ENCODE results near the gene ITGB2.

DNA sequence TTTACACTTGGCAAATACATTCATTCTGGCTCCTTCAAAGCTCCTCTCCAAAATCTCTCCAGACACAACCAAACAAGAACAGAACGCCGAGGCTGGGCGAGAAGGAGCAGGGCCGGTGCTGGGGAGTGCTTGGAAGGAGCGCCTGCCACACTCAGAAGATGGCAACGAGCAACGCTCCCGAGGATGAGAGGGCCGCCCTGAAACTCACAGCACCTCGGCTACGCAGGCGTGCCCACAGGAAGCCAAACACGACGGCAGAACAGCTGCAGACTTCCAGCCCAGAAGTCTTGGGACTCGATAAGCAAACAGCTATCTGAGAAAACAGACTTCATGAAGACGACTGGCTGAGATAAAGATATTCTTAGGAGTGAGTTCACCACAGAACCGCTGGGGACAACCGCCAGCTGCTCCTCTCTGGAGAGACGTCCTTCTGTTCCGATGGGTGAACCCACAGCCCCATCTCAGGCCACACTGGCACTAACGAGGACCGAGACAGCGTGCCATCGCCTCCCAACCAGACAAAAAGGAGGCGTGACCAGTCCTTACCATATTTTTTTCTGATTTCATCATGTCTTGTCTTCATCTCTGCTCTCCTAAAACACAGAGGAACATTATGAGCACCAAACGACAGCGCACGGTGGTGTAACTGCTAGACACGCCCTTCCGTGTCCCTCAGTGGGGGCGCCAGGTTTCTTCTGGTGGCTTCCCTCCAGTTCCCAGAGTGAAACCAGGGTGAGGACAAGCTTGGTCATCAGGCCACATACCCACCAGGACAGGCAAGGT, 65.8 kb downstream of the ITGB2 start:
- TF ChIP-seq SIN3A (IDR thresholded peaks at IDR 0.05; ENCODE audit: borderline replicate concordance, insufficient read depth, low read length) (no peak), POLR2AphosphoS5 (IDR thresholded peaks at IDR 0.05; ENCODE audit: low read depth, low read length) (no peak), TAF1 (IDR thresholded peaks at IDR 0.05; ENCODE audit: borderline replicate concordance, insufficient read depth, low read length) (no peak), FOXP2 (optimal IDR thresholded peaks at IDR 0.05; ENCODE audit: borderline replicate concordance, extremely low read depth, extremely low read length, insufficient read depth) (no peak)
- TF ChIP-seq, protein P1, sequence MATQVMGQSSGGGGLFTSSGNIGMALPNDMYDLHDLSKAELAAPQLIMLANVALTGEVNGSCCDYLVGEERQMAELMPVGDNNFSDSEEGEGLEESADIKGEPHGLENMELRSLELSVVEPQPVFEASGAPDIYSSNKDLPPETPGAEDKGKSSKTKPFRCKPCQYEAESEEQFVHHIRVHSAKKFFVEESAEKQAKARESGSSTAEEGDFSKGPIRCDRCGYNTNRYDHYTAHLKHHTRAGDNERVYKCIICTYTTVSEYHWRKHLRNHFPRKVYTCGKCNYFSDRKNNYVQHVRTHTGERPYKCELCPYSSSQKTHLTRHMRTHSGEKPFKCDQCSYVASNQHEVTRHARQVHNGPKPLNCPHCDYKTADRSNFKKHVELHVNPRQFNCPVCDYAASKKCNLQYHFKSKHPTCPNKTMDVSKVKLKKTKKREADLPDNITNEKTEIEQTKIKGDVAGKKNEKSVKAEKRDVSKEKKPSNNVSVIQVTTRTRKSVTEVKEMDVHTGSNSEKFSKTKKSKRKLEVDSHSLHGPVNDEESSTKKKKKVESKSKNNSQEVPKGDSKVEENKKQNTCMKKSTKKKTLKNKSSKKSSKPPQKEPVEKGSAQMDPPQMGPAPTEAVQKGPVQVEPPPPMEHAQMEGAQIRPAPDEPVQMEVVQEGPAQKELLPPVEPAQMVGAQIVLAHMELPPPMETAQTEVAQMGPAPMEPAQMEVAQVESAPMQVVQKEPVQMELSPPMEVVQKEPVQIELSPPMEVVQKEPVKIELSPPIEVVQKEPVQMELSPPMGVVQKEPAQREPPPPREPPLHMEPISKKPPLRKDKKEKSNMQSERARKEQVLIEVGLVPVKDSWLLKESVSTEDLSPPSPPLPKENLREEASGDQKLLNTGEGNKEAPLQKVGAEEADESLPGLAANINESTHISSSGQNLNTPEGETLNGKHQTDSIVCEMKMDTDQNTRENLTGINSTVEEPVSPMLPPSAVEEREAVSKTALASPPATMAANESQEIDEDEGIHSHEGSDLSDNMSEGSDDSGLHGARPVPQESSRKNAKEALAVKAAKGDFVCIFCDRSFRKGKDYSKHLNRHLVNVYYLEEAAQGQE (IDR thresholded peaks at IDR 0.05; ENCODE audit: insufficient read depth in 1 of 2, low read depth in 2 of 2, low read length in 2 of 2): no peak

Data from PFSK-1 (cell line).